Left lung (tissue), 10 donors: Measurements from ENCODE around the gene PPP1R14B. TPM values are rescaled to one million over a fixed set of nuclear protein-coding genes. Genes with fewer than 3 reads are reported as not detected.
A peak's percentile ranks its signal among the peaks of the same experiment; 100 is the strongest.

ENCODE experiments used
- ATAC-seq: fragments of 200-7000 bp; cut with Tn5 transposase; one replicate; pipeline ENCODE4 v1.9.1; 2020; ENCODE audit warnings: moderate library complexity
- DNase-seq, 4 donors: peaks; one replicate each; pipeline ENCODE4 v3.0.0-alpha.2; 2013 to 2020
- H3K27ac ChIP-seq, 2 donors: fragments of 200-600 bp; sonication (generic) in 1 of 2; one replicate each; pipeline versions ENCODE4 v1.5.0 to v1.8.0; 2020 to 2021
- H3K27me3 ChIP-seq, 2 donors: fragments of 200-600 bp; sonication (generic) in 1 of 2; one replicate each; pipeline versions ENCODE4 v1.5.0 to v1.8.0; 2020 to 2021
- H3K36me3 ChIP-seq, 2 donors: fragments of 200-600 bp; sonication (generic) in 1 of 2; one replicate each; pipeline versions ENCODE4 v1.5.0 to v1.8.0; 2020 to 2021
- H3K4me1 ChIP-seq, 2 donors: fragments of 200-600 bp; one replicate each; pipeline ENCODE4 v1.8.0; 2021
- H3K4me3 ChIP-seq, 2 donors: fragments of 200-600 bp; sonication (generic) in 1 of 2; one replicate each; pipeline versions ENCODE4 v1.5.0 to v1.8.0; 2020 to 2021; ENCODE audit warnings: mild to moderate bottlenecking in 1 of 2
- H3K9me3 ChIP-seq, 2 donors: fragments of 200-600 bp; sonication (generic) in 1 of 2; one replicate each; pipeline versions ENCODE4 v1.5.0 to v1.8.0; 2020 to 2021
- CTCF ChIP-seq, 2 donors: fragments of 200-600 bp; sonication (generic) in 1 of 2; IDR thresholded peaks; one replicate each; pipeline versions ENCODE4 v1.5.0 to v1.8.0; 2021; ENCODE audit warnings: antibody characterized with exemption in 2 of 2
- intact Hi-C, 2 donors: fragments of 100-400 bp; cut with DNase I; formaldehyde crosslinking; loops; one replicate each; pipeline versions ENCODE4 v1.11.2 to v1.14.2; 2022
- polyA plus RNA-seq, 6 donors: library from polyadenylated mRNA; unstranded; fragments of 120-200 nt; gene quantifications; one replicate each; pipeline ENCODE4 v1.2.1, GENCODE V29; 2013; ENCODE audit not compliant: insufficient read length in 6 of 6
- total RNA-seq, 2 donors: library from RNA; stranded (reverse); fragmentation: NEBNext Ultra II Directional; extraction: Animal tissue kit (Norgen Biotek cat#: 25700); gene quantifications; one replicate each; pipeline ENCODE4 v1.2.1, GENCODE V29; 2021
- donor health status: DM: no; HTN: yes; CAD: no.
- donor health status: DM: no; HTN: no; CAD: no.

PPP1R14B gene
- total and polyA plus RNA-seq, 8 donors, result 56.7 to 200 (median 83.4) TPM

DNA sequence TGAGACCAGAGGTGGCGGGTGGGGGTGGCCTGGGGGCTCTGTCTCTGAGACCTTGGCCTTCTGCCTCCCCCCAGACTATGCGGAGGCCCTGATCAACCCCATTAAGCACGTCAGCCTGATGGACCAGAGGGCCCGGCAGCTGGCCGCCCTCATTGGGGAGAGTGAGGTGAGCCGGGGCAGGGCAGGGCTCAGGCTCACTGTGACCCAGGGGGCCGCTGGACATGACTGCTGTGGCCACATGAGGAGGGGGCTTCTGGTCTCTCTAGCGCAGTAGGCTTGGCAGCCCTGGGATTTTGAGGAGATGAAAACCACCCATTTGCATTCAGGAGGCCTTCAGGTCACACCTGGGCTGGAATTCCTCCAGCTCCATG lies 17.2 kb upstream of the PPP1R14B start:
- intact Hi-C loops, result no loop called here
- ATAC-seq, result no peak
- peaks cover 9 to 22% of the 10 kb centered on the region in 2 donors for H3K4me1 ChIP-seq
- TF ChIP-seq CTCF (IDR thresholded peaks at IDR 0.05), result no peak
- H3K27ac ChIP-seq, result no peak overlapping the region
- peaks cover 0 to 80% of the 10 kb centered on the region in 2 donors for H3K36me3 ChIP-seq
- DNase-seq, result peak in 1 of 4 donors; percentile 62
- H3K27me3 ChIP-seq, result no peaks in the 10 kb centered on the region
- H3K4me3 ChIP-seq, result no peak overlapping the region
- no peaks in the 10 kb centered on the region for H3K9me3 ChIP-seq

- intact Hi-C loops, result no loop called here
- Histone ChIP-seq H3K9me3 (no peaks in the 10 kb centered on the region), H3K4me3 (no peak overlapping the region), H3K4me1 (peaks cover 4 to 15% of the 10 kb centered on the region in 2 donors), H3K27ac (no peak overlapping the region), H3K27me3 (no peaks in the 10 kb centered on the region), H3K36me3 (peaks cover 0 to 86% of the 10 kb centered on the region in 2 donors)
- ATAC-seq (no peak), DNase-seq (peak in 1 of 4 donors; percentile 69)
- no peak for TF ChIP-seq CTCF (IDR thresholded peaks at IDR 0.05)
These were observed 16.5 kb upstream of the PPP1R14B start for GRCh38 chr11:64263021-64263946.

- DNase-seq (peak in 1 of 4 donors; percentile 76), ATAC-seq (no peak)
- Histone ChIP-seq H3K27me3 (no peaks in the 10 kb centered on the region), H3K36me3 (peaks cover 0 to 95% of the 10 kb centered on the region in 2 donors), H3K27ac (no peak overlapping the region), H3K4me3 (no peak overlapping the region), H3K4me1 (peaks cover 0 to 7% of the 10 kb centered on the region in 2 donors), H3K9me3 (no peaks in the 10 kb centered on the region)
- no peak for TF ChIP-seq CTCF (IDR thresholded peaks at IDR 0.05)
- intact Hi-C loops, result no loop called here
These were observed 15.7 kb upstream of the PPP1R14B start for GRCh38 chr11:64262271-64263002.

GRCh38 chr11:64261556-64262080 lies 14.9 kb upstream of the PPP1R14B start:
- Histone ChIP-seq H3K4me1 (no peaks in the 10 kb centered on the region), H3K36me3 (peaks cover 0 to 95% of the 10 kb centered on the region in 2 donors), H3K4me3 (no peak overlapping the region), H3K27me3 (no peaks in the 10 kb centered on the region), H3K27ac (no peak overlapping the region), H3K9me3 (no peaks in the 10 kb centered on the region)
- intact Hi-C loops, result no loop called here
- DNase-seq, result peak in 1 of 4 donors; percentile 71
- no peak for TF ChIP-seq CTCF (IDR thresholded peaks at IDR 0.05)
- ATAC-seq, result no peak
